A549 (cell line): Measurements from ENCODE around the gene RUFY1. TPM values are rescaled to one million over a fixed set of nuclear protein-coding genes. Genes with fewer than 3 reads are reported as not detected.

Experiments
- ATAC-seq, 2 experiments: fragments of 200-7000 bp in 1 of 2; fragments of >200 bp in 1 of 2; cut with Nextera tagmentation in 1 of 2; cut with Tn5 transposase in 1 of 2; 3 replicates each; pipeline versions ENCODE4 v1.8.0 to v1.9.1; 2018 to 2020; ENCODE audit warnings: mild to moderate bottlenecking in 1 of 2, moderate library complexity in 1 of 2
- CTCF ChIA-PET: fragments of 300-600 bp; sonication (Branson Sonifier 250); formaldehyde crosslinking; extraction: SDS; loops from one replicate; lab custom pipeline; 2021; ENCODE audit warnings: antibody characterized with exemption, inconsistent platforms; lab: Yijun Ruan, JAX
- POLR2A ChIA-PET: fragments of 350-600 bp; formaldehyde crosslinking; extraction: SDS; loops from one replicate; lab custom pipeline; 2021; ENCODE audit warnings: antibody characterized with exemption, inconsistent platforms; lab: Yijun Ruan, JAX
- DNase-seq, 2 experiments: peaks; one replicate each; pipeline versions ENCODE4 v3.0.0 to v3.0.0-alpha.2; 2011 to 2016; ENCODE audit warnings: low read depth in 1 of 2, low spot score in 1 of 2
- FAIRE-seq: peaks from 2 replicates; lab custom pipeline; 2011; peaks lifted over from hg19 to GRCh38; lab: Jason Lieb, UNC
- H3K27ac ChIP-seq, 2 experiments: fragments of >200 bp; sonication (Bioruptor Twin); formaldehyde crosslinking; 3 replicates each; pipeline ENCODE4 v1.5.1; 2016 to 2017
- H3K4me1 ChIP-seq: fragments of >200 bp; sonication (Bioruptor Twin); formaldehyde crosslinking; 3 replicates; pipeline ENCODE4 v1.6.1; 2016
- H3K4me2 ChIP-seq: fragments of >200 bp; sonication (Bioruptor Twin); formaldehyde crosslinking; 3 replicates; pipeline ENCODE4 v1.6.1; 2016
- H3K4me3 ChIP-seq: fragments of >200 bp; sonication (Bioruptor Twin); formaldehyde crosslinking; 3 replicates; pipeline ENCODE4 v1.5.1; 2016
- H3K9me3 ChIP-seq: fragments of >200 bp; sonication (Bioruptor Twin); formaldehyde crosslinking; 3 replicates; pipeline ENCODE4 v1.6.1; 2016
- CBX8 ChIP-seq: fragments of 200-600 bp; sonication (generic); IDR thresholded peaks from 2 replicates; pipeline ENCODE4 v1.6.1; 2016
- CHD2 ChIP-seq: fragments of 150-350 bp; IDR thresholded peaks from 2 replicates; pipeline ENCODE4 v1.6.1; 2014; ENCODE audit warnings: low read length; ENCODE audit not compliant: partially characterized antibody
- EHF ChIP-seq: fragments of 250-450 bp; sonication (Bioruptor Pico); IDR thresholded peaks from 2 replicates; pipeline ENCODE4 v1.5.0; 2020; ENCODE audit warnings: mild to moderate bottlenecking
- FOSL2 ChIP-seq, 2 experiments: fragments of 450-650 bp in 1 of 2; fragments of >200 bp in 1 of 2; sonication (Bioruptor Twin) in 1 of 2; formaldehyde crosslinking; IDR thresholded peaks; 2 replicates each; pipeline versions ENCODE4 v1.5.0 to v1.6.1; 2016 to 2020; ENCODE audit warnings: mild to moderate bottlenecking in 1 of 2, moderate library complexity in 1 of 2
- GATA3 ChIP-seq: IDR thresholded peaks from 2 replicates; pipeline ENCODE4 v1.6.1; 2012; ENCODE audit warnings: borderline replicate concordance
- HOXA7 ChIP-seq: fragments of 250-450 bp; sonication (Bioruptor Pico); IDR thresholded peaks from 2 replicates; pipeline ENCODE4 v1.5.0; 2020; ENCODE audit warnings: mild to moderate bottlenecking, moderate library complexity
- HOXB13 ChIP-seq: fragments of 250-450 bp; sonication (Bioruptor Pico); IDR thresholded peaks from 2 replicates; pipeline ENCODE4 v1.5.0; 2020; ENCODE audit warnings: low read depth, mild to moderate bottlenecking, moderate library complexity
- HOXB5 ChIP-seq: fragments of 250-450 bp; sonication (Bioruptor Pico); IDR thresholded peaks from 2 replicates; pipeline ENCODE4 v1.5.0; 2020; ENCODE audit warnings: mild to moderate bottlenecking, moderate library complexity
- JUN ChIP-seq, 2 experiments: fragments of >200 bp; sonication (Bioruptor Twin); formaldehyde crosslinking; IDR thresholded peaks; 2 replicates in 1 of 2; 3 replicates in 1 of 2; pipeline ENCODE4 v1.6.1; 2016 to 2017
- KDM1A ChIP-seq: fragments of 200-600 bp; sonication (generic); IDR thresholded peaks from 2 replicates; pipeline ENCODE4 v1.6.1; 2016; ENCODE audit warnings: low read depth, mild to moderate bottlenecking
- MAFK ChIP-seq: fragments of 450-650 bp; IDR thresholded peaks from 2 replicates; pipeline ENCODE4 v1.6.1; 2014; ENCODE audit not compliant: partially characterized antibody
- MYC ChIP-seq: IDR thresholded peaks from 2 replicates; pipeline ENCODE4 v1.6.1; 2012; ENCODE audit warnings: mild to moderate bottlenecking, inconsistent platforms, low read length, improper control_type of control experiment, borderline replicate concordance
- NPAS2 ChIP-seq: fragments of 250-450 bp; sonication (Bioruptor Pico); IDR thresholded peaks from 2 replicates; pipeline ENCODE4 v1.8.0; 2022; ENCODE audit warnings: mild to moderate bottlenecking, moderate library complexity, borderline replicate concordance
- NR3C1 ChIP-seq: fragments of >200 bp; sonication (Bioruptor Twin); formaldehyde crosslinking; IDR thresholded peaks from 3 replicates; pipeline ENCODE4 v1.6.1; 2017
- PHF8 ChIP-seq: fragments of 200-600 bp; sonication (generic); IDR thresholded peaks from 2 replicates; pipeline ENCODE4 v1.6.1; 2016; ENCODE audit warnings: low read depth, mild to moderate bottlenecking, antibody characterized with exemption, moderate library complexity, borderline replicate concordance
- POLR2A ChIP-seq: IDR thresholded peaks from 2 replicates; pipeline ENCODE4 v1.6.1; 2012; ENCODE audit warnings: mild to moderate bottlenecking, low read length
- POLR2AphosphoS2 ChIP-seq: conservative IDR thresholded peaks from 2 replicates; pipeline ENCODE4 v1.6.1; 2012; ENCODE audit warnings: low read length, improper control_type of control experiment, inconsistent platforms
- RARB ChIP-seq: fragments of 250-450 bp; sonication (Bioruptor Pico); IDR thresholded peaks from 2 replicates; pipeline ENCODE4 v1.8.0; 2021; ENCODE audit warnings: mild to moderate bottlenecking, moderate library complexity
- RNF2 ChIP-seq: fragments of 200-600 bp; sonication (generic); IDR thresholded peaks from 2 replicates; pipeline ENCODE4 v1.6.1; 2016; ENCODE audit warnings: low read depth, mild to moderate bottlenecking, antibody characterized with exemption, moderate library complexity, borderline replicate concordance
- SREBF2 ChIP-seq: fragments of 450-650 bp; IDR thresholded peaks from 2 replicates; pipeline ENCODE4 v1.6.1; 2014; ENCODE audit warnings: mild to moderate bottlenecking, moderate library complexity
- TP53 ChIP-seq: fragments of 250-450 bp; sonication (Bioruptor Pico); IDR thresholded peaks from 2 replicates; pipeline ENCODE4 v1.5.0; 2021; ENCODE audit warnings: mild to moderate bottlenecking, moderate library complexity
- ZFP36 ChIP-seq: fragments of 450-650 bp; IDR thresholded peaks from 2 replicates; pipeline ENCODE4 v1.6.1; 2014; ENCODE audit warnings: borderline replicate concordance; ENCODE audit not compliant: partially characterized antibody
- ZNF302 ChIP-seq: fragments of 250-450 bp; sonication (Bioruptor Pico); IDR thresholded peaks from 2 replicates; pipeline ENCODE4 v1.9.0; 2021; ENCODE audit warnings: inconsistent platforms, mild to moderate bottlenecking, moderate library complexity
- ZSCAN20 ChIP-seq: fragments of 250-450 bp; sonication (Bioruptor Pico); IDR thresholded peaks from 2 replicates; pipeline ENCODE4 v1.8.0; 2022; ENCODE audit warnings: mild to moderate bottlenecking, moderate library complexity
- WGBS: methylation state at CpG from one replicate; pipeline ENCODE4 v1.1.6; 2017; ENCODE audit errors: missing lambda C conversion rate; 5-methylcytosine and 5-hydroxymethylcytosine counted together
- polyA plus RNA-seq, 4 experiments: library from polyadenylated mRNA; depleted of rRNA in 3 of 4; stranded (reverse); fragments of >200 nt; fragmentation: RNase III in 1 of 4; extraction: RNeasy Plus Mini Kit Qiagen cat#74134 plus additional on column Dnase treatment in 1 of 4; gene quantifications; 2 replicates in 3 of 4; 3 replicates in 1 of 4; pipeline ENCODE4 v1.2.3, GENCODE V29; 2011 to 2017
- TF ChIP-seq, protein P1 (sequence below): fragments of 200-600 bp; sonication (generic); IDR thresholded peaks from 2 replicates; pipeline ENCODE4 v1.6.1; 2016; ENCODE audit warnings: antibody characterized with exemption, mild to moderate bottlenecking, moderate library complexity
- TF ChIP-seq, protein P2 (sequence below): fragments of >200 bp; sonication (Bioruptor Twin); formaldehyde crosslinking; IDR thresholded peaks from 3 replicates; pipeline ENCODE4 v1.5.1; 2016
- TF ChIP-seq, protein P3 (sequence below): IDR thresholded peaks from 2 replicates; pipeline ENCODE4 v1.6.1; 2012

Gene RUFY1
- polyA plus RNA-seq, 2 of the 4 experiments (the other 2 are of a cell fraction) = 33.7 to 39.5 TPM

DNA sequence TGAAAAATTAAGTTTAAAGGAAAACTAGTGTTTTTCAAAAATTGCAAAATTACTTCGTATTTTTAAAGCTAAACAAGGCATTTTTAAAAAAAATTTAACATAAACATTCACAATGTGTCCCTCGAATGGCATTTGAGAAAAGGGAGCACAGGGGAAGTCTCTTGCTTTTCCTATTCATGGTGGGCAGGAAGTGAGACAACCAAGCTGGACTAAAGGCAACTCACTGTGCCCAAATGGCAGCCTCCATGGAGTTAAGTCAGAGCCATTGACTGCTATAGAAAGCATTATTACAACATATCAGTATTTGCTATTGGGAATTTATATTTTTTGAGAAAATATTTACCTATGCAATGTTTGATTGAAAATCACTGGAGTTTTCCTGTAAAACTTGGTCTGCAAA, 64.8 kb downstream of the RUFY1 start (continued):
- TF ChIP-seq NPAS2 = no peak
- TF ChIP-seq ZNF302 = no peak
- TF ChIP-seq FOSL2 (IDR thresholded peaks at IDR 0.05) = no peak
- TF ChIP-seq FOSL2 (CRISPR knock-in tag; IDR thresholded peaks at IDR 0.05) = no peak
- no peak for TF ChIP-seq POLR2A

DNA sequence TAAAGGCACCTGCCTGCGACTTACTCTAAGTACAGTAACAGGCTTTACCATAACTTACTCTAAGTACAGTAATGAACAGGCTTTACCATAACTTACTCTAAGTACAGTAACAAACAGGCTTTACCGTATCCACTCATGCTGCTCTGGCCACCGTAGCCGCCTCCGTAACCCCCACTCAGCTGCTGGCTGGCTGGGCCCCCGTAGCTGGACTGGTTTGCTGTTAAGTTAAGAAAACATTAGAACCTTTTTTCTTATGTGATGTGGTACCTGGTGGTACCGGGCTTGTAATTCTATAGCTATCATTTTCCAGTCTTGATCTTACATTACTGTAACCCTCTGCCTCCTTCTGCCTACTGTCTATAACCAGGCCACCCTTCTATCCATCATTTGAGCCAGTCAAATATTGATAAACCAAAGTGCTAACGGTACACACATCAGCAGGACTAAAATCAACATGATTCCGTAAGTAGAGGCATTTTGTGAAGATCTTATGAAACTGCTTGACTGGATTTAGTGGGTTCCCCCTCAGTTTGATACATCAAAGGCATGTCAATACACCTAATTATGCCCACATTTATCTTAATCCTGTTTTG, 65.7 kb downstream of the RUFY1 start:
- POLR2A ChIA-PET = interaction anchor here (10.6 kb wide), 1 partner anchor 6 kb away, joined by 125 read pairs; the partner anchor contains the start of gene HNRNPH1
- 79% methylated on average over 9 of the region's 9 CpGs for WGBS
- FAIRE-seq = no peak
- Histone ChIP-seq H3K4me1 (peaks cover 74% of the 10 kb centered on the region), H3K4me2 (peak overlapping the region; percentile 98; the same call in 2 of the 3 replicates)
- CTCF ChIA-PET = interaction anchor here (0.8 to 1.3 kb wide), 2 partner anchors 9 to 180 kb away, joined by 3 read pairs; no protein-coding TSS in a partner anchor
- TF ChIP-seq HOXB5 (CRISPR knock-in tag) = no peak
- no peak for TF ChIP-seq PHF8
- TF ChIP-seq RNF2 = no peak
- TF ChIP-seq HOXA7 (CRISPR knock-in tag) = peak; percentile 72
- no peak for TF ChIP-seq EHF (CRISPR knock-in tag)
- peak; percentile 57; the same call in 1 of the 2 replicates for TF ChIP-seq TP53 (CRISPR knock-in tag)
- TF ChIP-seq, all 56 proteins: peak for 2
- DNase-seq = no peak
- Histone ChIP-seq H3K9me3 (no peaks in the 10 kb centered on the region), H3K4me3 (no peak overlapping the region), H3K27ac (no peak overlapping the region)
- ATAC-seq = no peak

DNA sequence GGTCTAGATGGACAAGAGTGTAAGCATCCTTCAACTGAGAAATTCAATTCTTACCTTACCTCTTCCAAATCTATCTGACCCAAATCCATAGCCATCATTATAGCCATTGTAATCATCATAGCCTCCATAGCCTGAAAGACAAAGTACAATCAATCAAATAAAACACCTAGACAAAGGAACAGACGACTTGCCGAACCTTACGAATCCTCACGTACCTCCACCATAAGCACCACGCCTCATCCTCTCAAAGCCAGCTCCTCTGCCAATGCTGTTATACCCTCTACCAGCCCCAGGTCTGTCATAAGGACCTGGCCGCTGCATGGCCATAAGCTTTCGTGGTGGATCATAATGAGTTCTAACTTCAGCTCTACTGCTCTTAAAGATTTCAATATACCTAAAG, 67.6 kb downstream of the RUFY1 start:
- Histone ChIP-seq H3K4me1 (peaks cover 66% of the 10 kb centered on the region), H3K27ac (no peak overlapping the region), H3K4me3 (0 out of 3 replicates have a peak overlapping the region, but pooled peaks have one; percentile 5), H3K9me3 (no peaks in the 10 kb centered on the region), H3K4me2 (peak overlapping the region; percentile 98)
- TF ChIP-seq RARB (CRISPR knock-in tag) (no peak), HOXA7 (CRISPR knock-in tag) (0 out of 2 replicates have a peak, but pooled peaks have one; percentile 7)
- WGBS = 73% methylated on average over 7 of the region's 7 CpGs
- ChIA-PET CTCF (no interaction called here), POLR2A (no interaction called here)
- FAIRE-seq (no peak), ATAC-seq (no peak; a peak in 1 of 6 replicates), DNase-seq (no peak)

DNA sequence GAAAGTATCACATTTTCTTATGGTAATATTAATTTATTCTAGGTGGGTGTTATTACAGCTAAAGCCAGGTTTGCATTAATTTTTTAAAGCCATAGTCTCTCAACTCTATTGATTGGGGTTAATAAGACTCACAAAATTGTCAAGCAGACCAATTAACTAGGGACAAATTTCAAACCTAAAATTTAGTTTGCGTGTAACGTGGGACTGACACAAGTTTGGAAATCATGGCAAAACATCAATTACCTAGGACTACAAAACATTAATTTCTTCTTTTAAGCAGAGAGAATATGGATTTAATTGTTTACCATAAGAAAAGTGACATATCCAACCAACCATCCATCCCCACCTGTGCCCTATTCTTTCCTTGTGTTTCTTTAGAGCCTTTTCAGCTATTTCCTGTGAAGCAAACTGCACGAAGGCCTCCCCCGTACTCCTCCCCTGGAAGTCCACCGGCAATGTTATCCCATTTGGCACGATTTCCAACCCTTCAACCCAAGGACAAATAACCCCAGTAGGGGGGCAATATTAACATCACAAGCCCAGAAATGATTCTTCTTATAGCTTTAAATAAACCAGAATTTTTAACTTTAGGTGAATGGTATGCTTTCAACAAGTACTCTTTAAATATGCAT, 68.7 kb downstream of the RUFY1 start:
- DNase-seq = no peak
- Histone ChIP-seq H3K4me3 (peak overlapping the region; percentile 100), H3K27ac (no peak overlapping the region), H3K4me1 (peaks cover 55% of the 10 kb centered on the region), H3K4me2 (peak overlapping the region; percentile 98), H3K9me3 (no peaks in the 10 kb centered on the region)
- ChIA-PET POLR2A (no interaction called here), CTCF (interaction anchor here (1.1 kb wide), 1 partner anchor 12 kb away, joined by 3 read pairs; no protein-coding TSS in a partner anchor)
- 40% methylated on average over 6 of the region's 6 CpGs for WGBS
- no peak for FAIRE-seq
- no peak for ATAC-seq
- TF ChIP-seq ZSCAN20 (CRISPR knock-in tag) = no peak
- TF ChIP-seq MAFK = no peak
- TF ChIP-seq, protein P1, sequence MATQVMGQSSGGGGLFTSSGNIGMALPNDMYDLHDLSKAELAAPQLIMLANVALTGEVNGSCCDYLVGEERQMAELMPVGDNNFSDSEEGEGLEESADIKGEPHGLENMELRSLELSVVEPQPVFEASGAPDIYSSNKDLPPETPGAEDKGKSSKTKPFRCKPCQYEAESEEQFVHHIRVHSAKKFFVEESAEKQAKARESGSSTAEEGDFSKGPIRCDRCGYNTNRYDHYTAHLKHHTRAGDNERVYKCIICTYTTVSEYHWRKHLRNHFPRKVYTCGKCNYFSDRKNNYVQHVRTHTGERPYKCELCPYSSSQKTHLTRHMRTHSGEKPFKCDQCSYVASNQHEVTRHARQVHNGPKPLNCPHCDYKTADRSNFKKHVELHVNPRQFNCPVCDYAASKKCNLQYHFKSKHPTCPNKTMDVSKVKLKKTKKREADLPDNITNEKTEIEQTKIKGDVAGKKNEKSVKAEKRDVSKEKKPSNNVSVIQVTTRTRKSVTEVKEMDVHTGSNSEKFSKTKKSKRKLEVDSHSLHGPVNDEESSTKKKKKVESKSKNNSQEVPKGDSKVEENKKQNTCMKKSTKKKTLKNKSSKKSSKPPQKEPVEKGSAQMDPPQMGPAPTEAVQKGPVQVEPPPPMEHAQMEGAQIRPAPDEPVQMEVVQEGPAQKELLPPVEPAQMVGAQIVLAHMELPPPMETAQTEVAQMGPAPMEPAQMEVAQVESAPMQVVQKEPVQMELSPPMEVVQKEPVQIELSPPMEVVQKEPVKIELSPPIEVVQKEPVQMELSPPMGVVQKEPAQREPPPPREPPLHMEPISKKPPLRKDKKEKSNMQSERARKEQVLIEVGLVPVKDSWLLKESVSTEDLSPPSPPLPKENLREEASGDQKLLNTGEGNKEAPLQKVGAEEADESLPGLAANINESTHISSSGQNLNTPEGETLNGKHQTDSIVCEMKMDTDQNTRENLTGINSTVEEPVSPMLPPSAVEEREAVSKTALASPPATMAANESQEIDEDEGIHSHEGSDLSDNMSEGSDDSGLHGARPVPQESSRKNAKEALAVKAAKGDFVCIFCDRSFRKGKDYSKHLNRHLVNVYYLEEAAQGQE = no peak
- no peak for TF ChIP-seq HOXB13
- TF ChIP-seq GATA3 = no peak
- TF ChIP-seq NPAS2 = no peak
- no peak for TF ChIP-seq MYC
- TF ChIP-seq SREBF2 = no peak
- no peak for TF ChIP-seq CHD2
- no peak for TF ChIP-seq POLR2A
- TF ChIP-seq ZFP36 = no peak
- no peak for TF ChIP-seq KDM1A
- no peak for TF ChIP-seq POLR2AphosphoS2
- TF ChIP-seq, protein P2, sequence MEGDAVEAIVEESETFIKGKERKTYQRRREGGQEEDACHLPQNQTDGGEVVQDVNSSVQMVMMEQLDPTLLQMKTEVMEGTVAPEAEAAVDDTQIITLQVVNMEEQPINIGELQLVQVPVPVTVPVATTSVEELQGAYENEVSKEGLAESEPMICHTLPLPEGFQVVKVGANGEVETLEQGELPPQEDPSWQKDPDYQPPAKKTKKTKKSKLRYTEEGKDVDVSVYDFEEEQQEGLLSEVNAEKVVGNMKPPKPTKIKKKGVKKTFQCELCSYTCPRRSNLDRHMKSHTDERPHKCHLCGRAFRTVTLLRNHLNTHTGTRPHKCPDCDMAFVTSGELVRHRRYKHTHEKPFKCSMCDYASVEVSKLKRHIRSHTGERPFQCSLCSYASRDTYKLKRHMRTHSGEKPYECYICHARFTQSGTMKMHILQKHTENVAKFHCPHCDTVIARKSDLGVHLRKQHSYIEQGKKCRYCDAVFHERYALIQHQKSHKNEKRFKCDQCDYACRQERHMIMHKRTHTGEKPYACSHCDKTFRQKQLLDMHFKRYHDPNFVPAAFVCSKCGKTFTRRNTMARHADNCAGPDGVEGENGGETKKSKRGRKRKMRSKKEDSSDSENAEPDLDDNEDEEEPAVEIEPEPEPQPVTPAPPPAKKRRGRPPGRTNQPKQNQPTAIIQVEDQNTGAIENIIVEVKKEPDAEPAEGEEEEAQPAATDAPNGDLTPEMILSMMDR = no peak
- TF ChIP-seq NR3C1 = no peak
- TF ChIP-seq CBX8 = no peak
- TF ChIP-seq, protein P3, sequence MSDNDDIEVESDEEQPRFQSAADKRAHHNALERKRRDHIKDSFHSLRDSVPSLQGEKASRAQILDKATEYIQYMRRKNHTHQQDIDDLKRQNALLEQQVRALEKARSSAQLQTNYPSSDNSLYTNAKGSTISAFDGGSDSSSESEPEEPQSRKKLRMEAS = no peak
- no peak for TF ChIP-seq JUN (IDR thresholded peaks at IDR 0.05)
